Astrocyte of the spinal cord (primary cell): ENCODE measurements around the gene KRR1.

Source experiments
- DNase-seq: peaks from one replicate; pipeline ENCODE4 v3.0.0; 2011; ENCODE audit warnings: low read depth, low spot score
- H3K4me3 ChIP-seq: 2 replicates; pipeline ENCODE4 v1.5.1; 2011; ENCODE audit warnings: low read depth, mild to moderate bottlenecking, low read length, moderate library complexity
- in situ Hi-C: cut with HindIII; loops from 2 replicates; pipeline ENCODE4 v1.10.0; 2017; ENCODE audit warnings: low sequenced_read_pairs
- TF ChIP-seq, protein P1 (sequence below): IDR thresholded peaks from 2 replicates; pipeline ENCODE4 v1.5.1; 2012; ENCODE audit warnings: low read depth, mild to moderate bottlenecking, low read length, inconsistent platforms

Gene KRR1

DNA sequence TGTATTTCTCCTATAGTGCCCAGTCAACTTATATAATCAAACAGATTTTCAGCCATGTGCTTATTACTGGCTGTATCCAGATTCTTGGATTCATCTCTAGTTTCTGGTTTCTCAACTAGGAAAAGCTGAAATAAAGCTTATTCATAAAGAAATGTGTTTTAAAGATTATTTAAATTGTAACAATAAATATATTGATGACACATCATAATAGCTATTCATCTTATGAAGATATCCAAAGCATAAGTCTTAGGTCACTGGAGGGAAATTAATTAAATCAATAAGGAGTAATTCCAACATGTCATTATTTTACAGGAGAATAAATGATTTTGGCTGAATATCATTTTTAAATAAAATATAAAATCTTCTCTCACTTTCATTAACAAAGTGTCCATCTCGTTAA lies 32.1 kb upstream of the KRR1 start:
- TF ChIP-seq, protein P1, sequence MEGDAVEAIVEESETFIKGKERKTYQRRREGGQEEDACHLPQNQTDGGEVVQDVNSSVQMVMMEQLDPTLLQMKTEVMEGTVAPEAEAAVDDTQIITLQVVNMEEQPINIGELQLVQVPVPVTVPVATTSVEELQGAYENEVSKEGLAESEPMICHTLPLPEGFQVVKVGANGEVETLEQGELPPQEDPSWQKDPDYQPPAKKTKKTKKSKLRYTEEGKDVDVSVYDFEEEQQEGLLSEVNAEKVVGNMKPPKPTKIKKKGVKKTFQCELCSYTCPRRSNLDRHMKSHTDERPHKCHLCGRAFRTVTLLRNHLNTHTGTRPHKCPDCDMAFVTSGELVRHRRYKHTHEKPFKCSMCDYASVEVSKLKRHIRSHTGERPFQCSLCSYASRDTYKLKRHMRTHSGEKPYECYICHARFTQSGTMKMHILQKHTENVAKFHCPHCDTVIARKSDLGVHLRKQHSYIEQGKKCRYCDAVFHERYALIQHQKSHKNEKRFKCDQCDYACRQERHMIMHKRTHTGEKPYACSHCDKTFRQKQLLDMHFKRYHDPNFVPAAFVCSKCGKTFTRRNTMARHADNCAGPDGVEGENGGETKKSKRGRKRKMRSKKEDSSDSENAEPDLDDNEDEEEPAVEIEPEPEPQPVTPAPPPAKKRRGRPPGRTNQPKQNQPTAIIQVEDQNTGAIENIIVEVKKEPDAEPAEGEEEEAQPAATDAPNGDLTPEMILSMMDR: no peak
- in situ Hi-C loops: no loop called here
- no peak overlapping the region for H3K4me3 ChIP-seq

DNA sequence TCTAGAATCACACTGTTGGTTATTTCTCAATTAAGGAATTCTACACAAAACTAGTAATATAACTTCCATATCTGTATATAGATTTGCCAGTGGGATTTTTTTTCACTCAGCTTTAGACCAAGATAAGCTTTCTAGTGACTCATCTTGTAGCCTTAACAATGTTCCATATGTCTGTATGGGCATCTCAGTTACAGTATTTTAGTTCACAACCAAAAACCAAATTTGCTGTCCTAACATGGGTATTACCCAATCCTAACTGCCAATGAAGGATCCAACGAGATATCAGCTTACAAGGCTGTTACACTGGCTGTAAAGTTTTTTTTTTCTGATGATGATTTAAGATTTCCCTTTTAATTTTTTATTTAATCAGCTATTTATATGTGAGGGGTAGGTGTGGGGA lies 31.5 kb upstream of the KRR1 start:
- TF ChIP-seq, protein P1: no peak
- H3K4me3 ChIP-seq: no peak overlapping the region
- in situ Hi-C loops: no loop called here
- no peak for DNase-seq

More for the DNA sequence above, 32.1 kb upstream of the KRR1 start:
- no peak for DNase-seq

DNA sequence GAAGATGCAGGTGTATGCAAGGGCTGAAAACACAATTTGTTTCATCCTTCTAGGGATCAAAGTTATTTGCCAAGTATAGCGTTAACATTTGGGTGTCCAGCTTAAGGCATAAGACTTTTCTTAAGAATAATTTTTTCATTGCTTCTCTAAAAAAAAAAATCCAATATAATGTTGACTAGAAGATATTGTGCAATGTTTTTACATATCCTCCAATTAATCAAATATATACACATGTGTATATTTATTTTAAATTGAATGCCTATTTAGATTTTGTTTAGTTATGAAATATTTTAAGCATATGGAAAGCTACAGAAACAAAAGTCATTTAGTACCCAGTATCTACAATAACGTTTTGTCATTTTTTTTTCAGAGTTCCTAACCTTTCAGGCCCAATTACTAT lies 28.5 kb upstream of the KRR1 start:
- H3K4me3 ChIP-seq: no peak overlapping the region
- no peak for DNase-seq
- in situ Hi-C loops: no loop called here
- TF ChIP-seq, protein P1: no peak

DNA sequence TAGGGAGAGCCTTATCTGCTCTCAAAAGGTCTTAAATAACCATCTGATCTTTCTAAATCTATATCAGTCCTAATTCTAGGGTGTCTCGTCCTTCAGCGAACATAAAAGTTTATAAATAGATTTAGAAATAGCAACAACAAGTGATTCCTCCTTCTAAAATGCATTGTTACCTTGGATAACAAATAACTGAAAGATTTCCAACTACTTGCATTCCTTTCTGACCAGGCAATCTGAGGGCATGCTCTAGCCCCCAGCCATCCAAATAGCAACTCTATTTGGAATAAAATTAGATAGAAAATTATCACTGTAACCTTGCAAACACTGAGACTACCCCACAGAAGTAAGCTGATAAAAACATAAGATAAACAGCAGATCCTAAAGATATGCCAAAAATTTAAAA lies 21.8 kb upstream of the KRR1 start:
- in situ Hi-C loops: no loop called here
- TF ChIP-seq, protein P1: no peak

DNA sequence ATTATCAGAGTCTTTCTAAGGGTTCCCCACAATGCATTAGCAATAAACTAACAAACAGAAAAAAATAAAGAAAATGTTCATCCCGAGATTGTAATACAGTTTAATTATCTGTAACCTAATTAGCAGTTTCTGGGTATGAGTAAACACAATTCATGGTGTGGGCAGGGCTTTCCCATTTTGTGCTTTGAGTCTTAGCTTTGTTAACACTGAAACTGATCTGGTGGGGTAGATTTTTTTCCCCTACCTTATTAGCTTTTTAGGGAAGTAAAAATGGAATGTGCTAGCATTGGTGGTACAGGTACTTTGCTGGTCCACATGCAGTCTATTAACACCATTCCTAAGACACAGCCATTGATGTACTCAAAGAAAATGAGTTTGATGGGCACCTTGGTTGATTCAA lies 18.4 kb upstream of the KRR1 start:
- in situ Hi-C loops: no loop called here
- DNase-seq: no peak
- TF ChIP-seq, protein P1: no peak
- H3K4me3 ChIP-seq: no peak overlapping the region

More for the DNA sequence above, 21.8 kb upstream of the KRR1 start:
- no peak for DNase-seq
- no peak overlapping the region for H3K4me3 ChIP-seq

DNA sequence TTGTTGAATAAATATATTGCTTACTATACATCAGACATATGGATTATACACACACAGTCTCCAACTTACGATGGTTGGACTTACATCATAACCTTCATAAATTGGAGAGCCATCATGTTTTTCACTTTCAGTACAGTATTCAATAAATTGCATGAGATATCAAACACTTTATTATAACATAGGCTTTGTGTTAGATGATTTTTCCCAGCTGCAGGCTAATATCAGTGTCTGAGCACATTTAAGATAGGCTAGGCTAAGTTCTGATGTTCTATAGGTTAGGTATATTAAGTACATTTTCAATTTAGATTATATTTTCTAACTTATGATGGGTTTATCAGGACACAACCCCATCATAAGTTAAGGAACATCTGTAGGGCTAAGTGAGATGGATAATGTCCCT lies 17.9 kb upstream of the KRR1 start:
- in situ Hi-C loops: no loop called here
- no peak for DNase-seq
- H3K4me3 ChIP-seq: no peak overlapping the region
- TF ChIP-seq, protein P1: no peak

DNA sequence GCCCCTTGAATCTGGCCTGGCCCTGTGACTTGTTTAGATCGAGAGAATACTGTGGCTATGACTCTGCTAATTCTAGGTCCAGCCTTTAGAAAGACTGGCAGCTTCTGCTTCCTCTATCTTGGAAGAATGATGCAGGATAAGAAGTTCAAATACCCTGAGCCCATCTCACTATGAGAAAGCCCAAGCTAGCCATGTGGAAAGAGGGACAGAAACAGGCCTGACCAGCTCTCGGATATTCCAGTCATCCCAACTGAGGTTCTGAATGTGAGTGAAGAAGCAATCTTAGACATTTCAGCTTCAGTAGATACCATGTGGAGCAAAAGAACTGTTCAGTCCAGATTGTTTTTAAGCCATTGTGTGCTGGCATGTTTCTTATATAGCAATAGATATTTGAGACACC lies 17.3 kb upstream of the KRR1 start:
- TF ChIP-seq, protein P1: no peak
- in situ Hi-C loops: no loop called here
- DNase-seq: no peak
- H3K4me3 ChIP-seq: no peak overlapping the region
